Muscle of back (tissue), 11 donors: ENCODE data around the gene FOXO6. TPM values are rescaled to one million over a fixed set of nuclear protein-coding genes. Genes with fewer than 3 reads are reported as not detected.
A peak's percentile ranks its signal among the peaks of the same experiment; 100 is the strongest.

Source experiments
- DNase-seq, 3 donors: peaks; one replicate each; pipeline versions ENCODE4 v3.0.0 to v3.0.0-alpha.2; 2013
- polyA plus RNA-seq, 10 donors: library from polyadenylated mRNA; unstranded; fragments of 120-200 nt; gene quantifications; one replicate each; pipeline ENCODE4 v1.2.1, GENCODE V29; 2013; ENCODE audit not compliant: insufficient read length in 10 of 10

Gene FOXO6
- polyA plus RNA-seq, 10 donors: 7.1 to 12.1 (median 10.7) TPM

- DNase-seq: peak in 1 of 3 donors; percentile 67
Observed at GRCh38 chr1:41400225-41400624, 39.0 kb downstream of the FOXO6 start.

GRCh38 chr1:41401899-41402298 lies 40.7 kb downstream of the FOXO6 start:
- DNase-seq: no peak

DNA sequence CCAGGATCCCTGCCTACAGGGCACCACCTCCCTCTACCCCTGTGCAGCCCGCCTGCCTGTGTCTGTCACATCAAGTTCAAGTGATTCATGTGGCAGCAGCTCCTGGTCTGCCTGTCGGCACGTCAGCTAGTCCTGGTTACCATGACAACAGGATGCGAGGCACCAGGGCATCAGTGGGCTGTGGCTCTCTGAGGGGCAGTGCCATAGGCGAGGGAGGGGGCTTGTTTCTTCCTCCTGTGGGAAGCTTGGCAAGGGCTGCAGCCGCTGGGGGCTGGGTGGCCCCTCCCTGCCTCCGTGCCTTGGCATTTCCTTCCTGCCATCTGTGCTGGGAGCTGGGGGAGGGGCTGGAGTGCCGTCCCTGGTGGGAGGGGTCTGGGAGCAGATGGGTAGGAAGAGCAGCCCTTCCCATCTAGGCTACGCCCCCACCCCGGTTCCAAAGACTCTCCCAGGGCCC lies 43.1 kb downstream of the FOXO6 start:
- DNase-seq: peak in 1 of 3 donors; percentile 81

GRCh38 chr1:41407664-41408252 lies 46.5 kb downstream of the FOXO6 start:
- DNase-seq: no peak

GRCh38 chr1:41408691-41409090 lies 47.5 kb downstream of the FOXO6 start:
- no peak for DNase-seq

DNA sequence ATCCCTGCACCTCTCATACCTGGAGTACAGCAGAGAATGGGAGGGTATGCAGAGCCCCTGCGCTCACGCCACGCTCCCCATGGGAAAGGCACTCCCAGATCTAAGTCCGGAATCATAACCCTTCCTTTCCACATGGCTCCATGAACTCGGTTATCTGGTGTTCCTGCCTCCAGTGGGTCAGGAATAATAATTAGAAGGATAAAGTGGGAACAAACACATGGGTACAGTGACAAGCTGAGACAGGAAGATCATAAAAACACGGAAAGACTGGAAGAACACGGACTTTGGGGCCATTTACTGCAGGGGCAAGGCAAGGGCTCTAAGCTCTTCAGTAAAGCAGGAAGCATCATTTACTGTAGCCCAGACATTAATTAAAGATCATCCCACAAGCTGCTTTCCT lies 48.6 kb downstream of the FOXO6 start:
- DNase-seq: no peak

GRCh38 chr1:41410462-41410861 lies 49.2 kb downstream of the FOXO6 start:
- no peak for DNase-seq

GRCh38 chr1:41411229-41411628 lies 50.0 kb downstream of the FOXO6 start:
- no peak for DNase-seq

- no peak for DNase-seq
Observed at GRCh38 chr1:41412748-41413147, 51.5 kb downstream of the FOXO6 start.

- no peak for DNase-seq
Observed at GRCh38 chr1:41413748-41414281, 52.6 kb downstream of the FOXO6 start.

DNA sequence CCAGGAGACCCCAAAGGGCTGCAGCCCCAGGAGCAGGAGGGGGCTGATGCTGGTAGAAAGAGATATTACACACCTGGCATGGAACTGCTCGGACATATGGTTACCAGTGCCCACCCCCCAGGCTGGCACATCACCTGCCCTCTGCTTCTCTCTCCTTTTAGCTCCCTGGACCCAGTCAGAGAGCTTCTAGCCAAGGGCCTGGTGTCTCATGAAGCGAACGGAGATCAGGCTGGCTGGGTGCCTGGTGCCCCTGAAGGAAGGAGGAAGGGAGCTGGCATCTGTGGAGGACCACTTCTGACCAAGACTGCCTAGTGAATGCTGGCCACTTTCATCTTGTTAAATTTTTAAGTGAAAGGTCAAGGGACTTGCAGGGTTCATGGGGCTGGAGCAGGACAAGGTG lies 53.1 kb downstream of the FOXO6 start:
- DNase-seq: no peak

DNA sequence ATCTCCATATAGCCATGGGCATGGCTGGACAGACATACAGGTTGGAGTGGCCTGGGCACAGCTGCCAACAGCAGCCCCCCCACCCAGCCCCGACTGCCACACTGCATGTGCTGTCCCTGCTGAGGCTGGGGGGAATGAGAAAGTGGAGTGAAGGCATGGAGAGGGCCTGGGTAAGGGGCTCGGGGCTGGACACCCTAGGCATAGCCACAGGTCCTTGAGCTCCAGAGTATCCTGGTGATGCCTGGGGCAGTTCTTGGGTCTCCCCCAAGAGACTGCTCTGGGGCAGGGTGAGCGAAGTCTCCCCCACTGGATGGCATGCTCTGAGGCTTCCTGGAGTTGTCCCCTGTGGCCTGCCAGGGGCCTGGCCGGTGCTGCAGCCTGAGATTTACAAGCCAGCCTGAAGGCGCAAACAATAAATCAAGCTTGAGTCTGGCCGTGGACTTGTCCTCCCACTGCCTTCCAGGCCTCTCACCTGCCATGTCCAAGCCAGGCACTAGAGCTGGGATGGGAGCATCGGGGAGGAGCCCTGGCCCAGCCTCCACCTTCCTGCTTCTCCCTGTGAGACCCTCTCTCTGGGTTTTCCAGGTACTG lies 53.6 kb downstream of the FOXO6 start:
- no peak for DNase-seq

DNA sequence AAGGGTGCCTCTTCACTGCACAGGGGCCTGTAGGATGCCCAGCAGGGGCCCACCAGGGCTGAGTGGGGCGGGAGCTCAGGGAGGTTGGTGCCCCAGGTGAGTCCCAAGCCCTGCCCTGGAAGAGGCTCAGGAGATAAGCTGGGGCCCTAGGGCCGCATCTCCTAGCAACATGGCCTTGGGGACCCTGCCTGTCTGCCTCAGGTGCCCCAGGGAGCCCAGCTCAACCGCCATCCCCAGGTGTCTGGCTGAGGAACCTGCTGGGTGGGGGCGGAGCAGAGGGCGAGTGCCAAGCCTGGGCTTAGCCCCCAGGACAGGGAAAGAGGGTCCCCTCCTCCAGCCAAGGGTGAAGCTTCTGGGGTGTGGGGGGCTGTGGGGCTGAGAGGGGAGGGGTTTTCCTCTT lies 54.8 kb downstream of the FOXO6 start:
- DNase-seq: no peak

DNA sequence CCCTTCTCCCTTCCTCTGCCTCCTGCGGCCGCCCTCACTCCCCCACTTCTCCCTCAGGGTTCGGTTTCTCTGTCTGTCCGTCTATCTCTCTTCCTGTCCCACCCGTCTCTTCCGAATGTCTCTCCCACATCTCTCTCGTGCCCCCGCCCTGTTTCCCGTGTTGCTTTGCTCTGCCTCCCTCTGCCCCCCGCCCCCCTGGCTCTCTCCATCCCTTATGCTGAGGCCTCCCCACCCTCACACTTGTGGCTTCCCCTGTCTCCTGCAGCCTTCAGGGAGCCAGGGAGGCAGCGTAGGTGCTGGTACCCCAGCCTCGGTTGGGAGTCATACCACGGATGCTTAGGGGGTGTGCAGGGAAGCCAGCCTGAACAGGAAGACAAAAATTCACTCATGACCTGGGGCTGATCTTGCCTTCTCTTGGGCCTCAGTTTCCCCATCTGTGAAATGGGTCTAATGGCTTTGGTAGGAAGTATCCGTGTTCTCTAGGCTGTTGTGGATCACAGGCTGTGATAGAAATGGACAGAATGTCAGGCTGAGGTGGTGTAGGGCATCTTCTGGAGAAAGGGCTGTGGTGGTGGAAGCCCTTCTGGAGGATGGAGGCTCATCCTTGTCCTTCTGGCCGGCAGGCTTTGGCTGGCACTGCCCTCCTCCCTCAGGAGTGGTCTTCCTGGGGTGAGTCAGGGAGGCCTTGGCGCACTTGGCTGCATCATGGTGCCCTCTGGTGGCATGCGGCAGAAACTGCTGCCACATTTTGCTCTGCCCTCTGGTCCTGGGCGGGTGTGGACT lies 55.5 kb downstream of the FOXO6 start:
- DNase-seq: peak; percentile 62 to 85 (median 72)

- no peak for DNase-seq
Observed at GRCh38 chr1:41417335-41417682, 56.1 kb downstream of the FOXO6 start.

- DNase-seq: no peak
Observed at GRCh38 chr1:41417746-41418145, 56.5 kb downstream of the FOXO6 start.

GRCh38 chr1:41418857-41419583 lies 57.8 kb downstream of the FOXO6 start:
- peak; percentile 87 to 90 (median 88) for DNase-seq

- DNase-seq: no peak
Observed at GRCh38 chr1:41419584-41420295, 58.5 kb downstream of the FOXO6 start.

GRCh38 chr1:41420351-41420750 lies 59.1 kb downstream of the FOXO6 start:
- DNase-seq: no peak

DNA sequence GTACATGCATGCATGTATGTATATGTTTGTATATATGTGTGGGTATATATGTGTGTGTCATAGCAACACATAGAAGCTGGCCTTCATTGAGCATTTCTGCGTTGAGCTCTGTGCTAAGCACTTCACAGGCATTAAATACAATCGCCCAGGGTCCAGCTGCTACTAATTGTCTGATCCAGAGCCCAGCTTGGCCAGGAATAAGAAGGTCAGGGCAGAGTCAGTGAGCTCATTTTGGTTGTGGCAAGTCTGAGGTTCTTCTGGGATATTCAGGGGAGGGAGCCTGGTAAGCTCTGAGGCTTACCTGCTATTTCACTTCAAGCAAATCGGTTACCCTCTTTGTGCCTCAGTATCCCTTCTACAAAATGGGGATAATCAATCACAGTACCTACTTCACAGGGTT lies 59.6 kb downstream of the FOXO6 start:
- DNase-seq: no peak

GRCh38 chr1:41422306-41422705 lies 61.1 kb downstream of the FOXO6 start:
- no peak for DNase-seq
